ENCODE measurements around the gene ANKS6. TPM values are rescaled to one million over a fixed set of nuclear protein-coding genes. Genes with fewer than 3 reads are reported as not detected.

ANKS6 gene
- total and polyA plus RNA-seq, 10 of the 15 experiments (the other 5 are each of a cell fraction or from before 2014, with no cell fraction given) = 2.0 to 16.2 (median 6.1) TPM

DNA sequence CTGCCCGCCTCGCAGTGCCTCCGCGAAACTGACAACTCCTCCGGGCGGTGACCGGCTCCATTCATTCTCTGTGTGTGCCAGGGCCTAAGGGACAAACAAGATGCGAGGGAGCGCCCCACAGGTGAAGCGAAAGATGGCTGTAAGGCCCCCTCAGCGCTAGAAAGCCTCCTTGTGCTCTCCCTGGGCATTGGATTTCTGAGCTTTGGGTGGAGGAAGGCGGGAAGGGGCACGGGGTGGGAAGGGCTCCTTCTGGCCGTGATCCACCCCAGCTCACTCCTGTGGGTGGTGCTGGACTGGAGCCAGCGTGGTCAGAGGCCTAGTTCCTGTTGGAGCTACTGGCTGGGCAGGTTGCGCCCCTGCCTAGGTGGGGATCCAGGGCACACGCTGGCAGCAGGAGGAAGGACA lies 12.1 kb upstream of the ANKS6 start:
- peak overlapping the region; percentile 69 for H2AFZ ChIP-seq (ENCODE audit: control insufficient read depth, low read depth, low read length)
- no peaks in the 10 kb centered on the region for H3K9me3 ChIP-seq (replicated peaks; ENCODE audit: control insufficient read depth, insufficient read depth, low read length)
- CTCF ChIA-PET = interaction anchor here (1.2 kb wide), 1 partner anchor 13 kb away, joined by 3 read pairs; no protein-coding TSS in a partner anchor
- SMC1A ChIA-PET (ENCODE audit: uncharacterized antibody, unreplicated experiment) = no interaction called here
- DNase-seq (ENCODE audit: low read depth, low spot score) (no peak), ATAC-seq (peak; percentile 45), FAIRE-seq (no peak)
- no peaks in the 10 kb centered on the region for H4K20me1 ChIP-seq (ENCODE audit: control insufficient read depth, insufficient read depth)
- in situ Hi-C loops (cut with MboI) (no loop called here), intact Hi-C loops (cut with micrococcal nuclease; ENCODE audit: unreplicated experiment) (no loop called here)
- POLR2A ChIA-PET = no interaction called here
- 0 out of 2 replicates have a peak, but pooled peaks cover 4% of the 10 kb centered on the region for H3K4me1 ChIP-seq (ENCODE audit: control insufficient read depth, insufficient read depth, low read length)
- no peak overlapping the region for H3K27ac ChIP-seq (ENCODE audit: control insufficient read depth, insufficient read depth)
- no TSS peak for BruUV-seq (replicated peaks)
- peak overlapping the region; percentile 39; the same call in 1 of the 2 replicates for H3K9ac ChIP-seq (ENCODE audit: control insufficient read depth, insufficient read depth, low read length)
- H3K27me3 ChIP-seq (replicated peaks in 1 of 2; ENCODE audit: control insufficient read depth in 2 of 2, insufficient read depth in 2 of 2, low read length in 1 of 2) = peaks cover 2 to 3% of the 10 kb centered on the region in 2 experiments
- 0 out of 2 replicates have a peak, but pooled peaks have one; percentile 11 for TF ChIP-seq EED (IDR thresholded peaks at IDR 0.05; ENCODE audit: low read depth)
- TF ChIP-seq ZNF24 (IDR thresholded peaks at IDR 0.05) = no peak
- RAD21 ChIA-PET (ENCODE audit: unreplicated experiment) = no interaction called here
- H3K79me2 ChIP-seq (ENCODE audit: control insufficient read depth, insufficient read depth, low read length) = no peaks in the 10 kb centered on the region
- no peaks in the 10 kb centered on the region for H3K36me3 ChIP-seq (ENCODE audit: control insufficient read depth in 2 of 2, insufficient read depth in 2 of 2, low read length in 1 of 2)
- H3K4me3 ChIP-seq = peak overlapping the region; percentile 68
- WGBS (ENCODE audit: insufficient coverage, insufficient replicate concordance, low lambda C conversion rate, missing lambda C conversion rate) = 20% methylated on average over 17 of the region's 17 CpGs
- H3K4me2 ChIP-seq (ENCODE audit: control insufficient read depth, insufficient read depth) = peak overlapping the region; percentile 77

DNA sequence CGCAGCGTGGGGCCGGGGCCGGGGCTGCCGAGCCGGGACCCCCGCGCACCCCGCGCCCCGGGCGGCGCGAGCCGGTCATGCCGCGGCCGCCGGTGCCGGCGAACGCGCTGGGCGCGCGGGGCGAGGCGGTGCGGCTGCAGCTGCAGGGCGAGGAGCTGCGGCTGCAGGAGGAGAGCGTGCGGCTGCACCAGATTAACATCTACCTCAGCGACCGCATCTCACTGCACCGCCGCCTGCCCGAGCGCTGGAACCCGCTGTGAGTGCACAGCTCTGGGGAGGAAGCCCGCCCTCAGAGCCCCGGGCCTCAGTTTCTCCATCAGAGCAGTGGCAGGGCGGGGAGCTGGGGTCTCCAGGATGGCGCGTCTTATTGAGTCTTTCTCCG lies 11.4 kb upstream of the ANKS6 start:
- no peaks in the 10 kb centered on the region for H3K36me3 ChIP-seq (ENCODE audit: control insufficient read depth in 2 of 2, insufficient read depth in 2 of 2, low read length in 1 of 2)
- no peaks in the 10 kb centered on the region for H4K20me1 ChIP-seq (ENCODE audit: control insufficient read depth, insufficient read depth)
- ChIA-PET POLR2A (no interaction called here), SMC1A (ENCODE audit: uncharacterized antibody, unreplicated experiment) (no interaction called here), RAD21 (ENCODE audit: unreplicated experiment) (no interaction called here), CTCF (interaction anchor here (1.2 to 2.0 kb wide), 2 partner anchors 12 to 32 kb away, joined by 3 to 4 read pairs; no protein-coding TSS in a partner anchor)
- peak overlapping the region; percentile 77 for H3K4me2 ChIP-seq (ENCODE audit: control insufficient read depth, insufficient read depth)
- no TSS peak for BruUV-seq (replicated peaks)
- peaks cover 2 to 3% of the 10 kb centered on the region in 2 experiments for H3K27me3 ChIP-seq (replicated peaks in 1 of 2; ENCODE audit: control insufficient read depth in 2 of 2, insufficient read depth in 2 of 2, low read length in 1 of 2)
- H3K9me3 ChIP-seq (replicated peaks; ENCODE audit: control insufficient read depth, insufficient read depth, low read length) = no peaks in the 10 kb centered on the region
- FAIRE-seq (no peak), ATAC-seq (peak; percentile 50), DNase-seq (ENCODE audit: low read depth, low spot score) (no peak)
- no peak for TF ChIP-seq RB1 (IDR thresholded peaks at IDR 0.05; ENCODE audit: borderline replicate concordance)
- TF ChIP-seq NFYA (IDR thresholded peaks at IDR 0.05; ENCODE audit: borderline replicate concordance, low read depth, low read length) = no peak
- TF ChIP-seq YY1 (IDR thresholded peaks at IDR 0.05; ENCODE audit: low read depth, low read length) = 0 out of 2 replicates have a peak, but pooled peaks have one; percentile 2
- no peak for TF ChIP-seq MXI1 (IDR thresholded peaks at IDR 0.05; ENCODE audit: low read depth, low read length)
- no peak for TF ChIP-seq MYC (IDR thresholded peaks at IDR 0.05; ENCODE audit: insufficient read depth, insufficient read length, insufficient replicate concordance, low read length, severe bottlenecking)
- TF ChIP-seq BHLHE40 (IDR thresholded peaks at IDR 0.05; ENCODE audit: borderline replicate concordance in 1 of 2, low read depth in 2 of 2, low read length in 1 of 2) = 0 out of 4 replicates have a peak, but pooled peaks of 1 of the 2 experiments have one; percentile 17
- H3K4me1 ChIP-seq (ENCODE audit: control insufficient read depth, insufficient read depth, low read length) = 0 out of 2 replicates have a peak, but pooled peaks cover 4% of the 10 kb centered on the region
- H2AFZ ChIP-seq (ENCODE audit: control insufficient read depth, low read depth, low read length) = peak overlapping the region; percentile 69; the same call in 1 of the 2 replicates
- no peak overlapping the region for H3K27ac ChIP-seq (ENCODE audit: control insufficient read depth, insufficient read depth)
- WGBS (ENCODE audit: insufficient coverage, insufficient replicate concordance, low lambda C conversion rate, missing lambda C conversion rate) = 0% methylated on average over 26 of the region's 46 CpGs
- no peaks in the 10 kb centered on the region for H3K79me2 ChIP-seq (ENCODE audit: control insufficient read depth, insufficient read depth, low read length)
- intact Hi-C loops (cut with micrococcal nuclease; ENCODE audit: unreplicated experiment) = no loop called here
- H3K9ac ChIP-seq (ENCODE audit: control insufficient read depth, insufficient read depth, low read length) = peak overlapping the region; percentile 39; the same call in 1 of the 2 replicates
- H3K4me3 ChIP-seq = peak overlapping the region; percentile 68; the same call in 1 of the 2 replicates
- in situ Hi-C loops (cut with MboI) = no loop called here
